ENCODE data around the gene ZNF521. TPM values are rescaled to one million over a fixed set of nuclear protein-coding genes. Genes with fewer than 3 reads are reported as not detected.

ZNF521 gene
- total and polyA plus RNA-seq, 10 of the 15 experiments (the other 5 are each of a cell fraction or from before 2014, with no cell fraction given) = 0.02 to 0.05 (median 0.04) TPM; not detected in 6

DNA sequence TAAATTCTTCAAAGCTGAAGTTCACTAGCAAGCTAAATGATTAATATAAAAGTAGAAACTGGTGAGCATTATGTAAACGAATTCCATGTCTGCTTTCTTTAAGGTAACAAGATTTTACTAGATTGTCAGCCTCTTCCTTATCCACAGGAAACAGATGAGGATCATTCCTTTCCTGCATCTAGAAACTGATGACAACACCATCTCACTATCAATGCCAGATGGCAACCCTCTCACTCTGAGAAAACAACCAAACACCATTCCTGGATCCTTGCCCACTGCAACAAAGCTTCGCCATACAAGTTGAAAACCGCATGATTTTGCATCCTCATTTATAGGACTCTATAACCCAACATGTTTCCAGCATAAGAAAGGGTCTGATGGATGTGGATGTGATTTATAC lies 122.9 kb downstream of the ZNF521 start:
- BruUV-seq (replicated peaks) = no TSS peak
- no peak for FAIRE-seq

More for the DNA sequence above, 122.9 kb downstream of the ZNF521 start:
- Histone ChIP-seq H3K4me1 (ENCODE audit: control insufficient read depth, insufficient read depth, low read length) (no peaks in the 10 kb centered on the region), H3K27ac (ENCODE audit: control insufficient read depth, insufficient read depth) (no peak overlapping the region), H3K36me3 (ENCODE audit: control insufficient read depth in 2 of 2, insufficient read depth in 2 of 2, low read length in 1 of 2) (no peaks in the 10 kb centered on the region), H2AFZ (ENCODE audit: control insufficient read depth, low read depth, low read length) (no peak overlapping the region), H3K9ac (ENCODE audit: control insufficient read depth, insufficient read depth, low read length) (no peak overlapping the region), H3K27me3 (replicated peaks in 1 of 2; ENCODE audit: control insufficient read depth in 2 of 2, insufficient read depth in 2 of 2, low read length in 1 of 2) (no peaks in the 10 kb centered on the region), H3K79me2 (ENCODE audit: control insufficient read depth, insufficient read depth, low read length) (no peaks in the 10 kb centered on the region), H3K9me3 (replicated peaks; ENCODE audit: control insufficient read depth, insufficient read depth, low read length) (no peaks in the 10 kb centered on the region), H3K4me3 (no peak overlapping the region), H4K20me1 (ENCODE audit: control insufficient read depth, insufficient read depth) (no peaks in the 10 kb centered on the region), H3K4me2 (ENCODE audit: control insufficient read depth, insufficient read depth) (no peak overlapping the region)
- no peak for DNase-seq (ENCODE audit: low read depth, low spot score)
- WGBS (ENCODE audit: insufficient coverage, insufficient replicate concordance, low lambda C conversion rate, missing lambda C conversion rate) = 0% methylated on average over 3 of the region's 3 CpGs
- in situ Hi-C loops (cut with MboI) (no loop called here), intact Hi-C loops (cut with micrococcal nuclease; ENCODE audit: unreplicated experiment) (no loop called here)
- ChIA-PET POLR2A (no interaction called here), RAD21 (ENCODE audit: unreplicated experiment) (no interaction called here), CTCF (interaction anchor here (0.6 kb wide), 1 partner anchor 30 kb away, joined by 4 read pairs; no protein-coding TSS in a partner anchor), SMC1A (ENCODE audit: uncharacterized antibody, unreplicated experiment) (interaction anchor here (1.3 kb wide), 1 partner anchor 14 kb away, joined by 3 read pairs; no protein-coding TSS in a partner anchor)
- TF ChIP-seq, protein P1, sequence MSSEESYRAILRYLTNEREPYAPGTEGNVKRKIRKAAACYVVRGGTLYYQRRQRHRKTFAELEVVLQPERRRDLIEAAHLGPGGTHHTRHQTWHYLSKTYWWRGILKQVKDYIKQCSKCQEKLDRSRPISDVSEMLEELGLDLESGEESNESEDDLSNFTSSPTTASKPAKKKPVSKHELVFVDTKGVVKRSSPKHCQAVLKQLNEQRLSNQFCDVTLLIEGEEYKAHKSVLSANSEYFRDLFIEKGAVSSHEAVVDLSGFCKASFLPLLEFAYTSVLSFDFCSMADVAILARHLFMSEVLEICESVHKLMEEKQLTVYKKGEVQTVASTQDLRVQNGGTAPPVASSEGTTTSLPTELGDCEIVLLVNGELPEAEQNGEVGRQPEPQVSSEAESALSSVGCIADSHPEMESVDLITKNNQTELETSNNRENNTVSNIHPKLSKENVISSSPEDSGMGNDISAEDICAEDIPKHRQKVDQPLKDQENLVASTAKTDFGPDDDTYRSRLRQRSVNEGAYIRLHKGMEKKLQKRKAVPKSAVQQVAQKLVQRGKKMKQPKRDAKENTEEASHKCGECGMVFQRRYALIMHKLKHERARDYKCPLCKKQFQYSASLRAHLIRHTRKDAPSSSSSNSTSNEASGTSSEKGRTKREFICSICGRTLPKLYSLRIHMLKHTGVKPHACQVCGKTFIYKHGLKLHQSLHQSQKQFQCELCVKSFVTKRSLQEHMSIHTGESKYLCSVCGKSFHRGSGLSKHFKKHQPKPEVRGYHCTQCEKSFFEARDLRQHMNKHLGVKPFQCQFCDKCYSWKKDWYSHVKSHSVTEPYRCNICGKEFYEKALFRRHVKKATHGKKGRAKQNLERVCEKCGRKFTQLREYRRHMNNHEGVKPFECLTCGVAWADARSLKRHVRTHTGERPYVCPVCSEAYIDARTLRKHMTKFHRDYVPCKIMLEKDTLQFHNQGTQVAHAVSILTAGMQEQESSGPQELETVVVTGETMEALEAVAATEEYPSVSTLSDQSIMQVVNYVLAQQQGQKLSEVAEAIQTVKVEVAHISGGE (CRISPR knock-in tag; IDR thresholded peaks at IDR 0.05) = no peak
- TF ChIP-seq CBX3 (IDR thresholded peaks at IDR 0.05; ENCODE audit: borderline replicate concordance, low read depth) (no peak), ASH2L (IDR thresholded peaks at IDR 0.05; ENCODE audit: borderline replicate concordance, low read depth) (no peak), BRCA1 (IDR thresholded peaks at IDR 0.05; ENCODE audit: low read depth, low read length) (no peak)
- TF ChIP-seq, protein P2, sequence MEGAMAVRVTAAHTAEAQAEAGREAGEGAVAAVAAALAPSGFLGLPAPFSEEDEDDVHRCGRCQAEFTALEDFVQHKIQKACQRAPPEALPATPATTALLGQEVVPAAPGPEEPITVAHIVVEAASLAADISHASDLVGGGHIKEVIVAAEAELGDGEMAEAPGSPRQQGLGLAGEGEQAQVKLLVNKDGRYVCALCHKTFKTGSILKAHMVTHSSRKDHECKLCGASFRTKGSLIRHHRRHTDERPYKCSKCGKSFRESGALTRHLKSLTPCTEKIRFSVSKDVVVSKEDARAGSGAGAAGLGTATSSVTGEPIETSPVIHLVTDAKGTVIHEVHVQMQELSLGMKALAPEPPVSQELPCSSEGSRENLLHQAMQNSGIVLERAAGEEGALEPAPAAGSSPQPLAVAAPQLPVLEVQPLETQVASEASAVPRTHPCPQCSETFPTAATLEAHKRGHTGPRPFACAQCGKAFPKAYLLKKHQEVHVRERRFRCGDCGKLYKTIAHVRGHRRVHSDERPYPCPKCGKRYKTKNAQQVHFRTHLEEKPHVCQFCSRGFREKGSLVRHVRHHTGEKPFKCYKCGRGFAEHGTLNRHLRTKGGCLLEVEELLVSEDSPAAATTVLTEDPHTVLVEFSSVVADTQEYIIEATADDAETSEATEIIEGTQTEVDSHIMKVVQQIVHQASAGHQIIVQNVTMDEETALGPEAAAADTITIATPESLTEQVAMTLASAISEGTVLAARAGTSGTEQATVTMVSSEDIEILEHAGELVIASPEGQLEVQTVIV (IDR thresholded peaks at IDR 0.05; ENCODE audit: borderline replicate concordance, partially characterized antibody) = no peak
- TF ChIP-seq, protein P3, sequence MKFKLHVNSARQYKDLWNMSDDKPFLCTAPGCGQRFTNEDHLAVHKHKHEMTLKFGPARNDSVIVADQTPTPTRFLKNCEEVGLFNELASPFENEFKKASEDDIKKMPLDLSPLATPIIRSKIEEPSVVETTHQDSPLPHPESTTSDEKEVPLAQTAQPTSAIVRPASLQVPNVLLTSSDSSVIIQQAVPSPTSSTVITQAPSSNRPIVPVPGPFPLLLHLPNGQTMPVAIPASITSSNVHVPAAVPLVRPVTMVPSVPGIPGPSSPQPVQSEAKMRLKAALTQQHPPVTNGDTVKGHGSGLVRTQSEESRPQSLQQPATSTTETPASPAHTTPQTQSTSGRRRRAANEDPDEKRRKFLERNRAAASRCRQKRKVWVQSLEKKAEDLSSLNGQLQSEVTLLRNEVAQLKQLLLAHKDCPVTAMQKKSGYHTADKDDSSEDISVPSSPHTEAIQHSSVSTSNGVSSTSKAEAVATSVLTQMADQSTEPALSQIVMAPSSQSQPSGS (IDR thresholded peaks at IDR 0.05; ENCODE audit: low read length) = no peak
- ATAC-seq = no peak
